GM19239 (cell line): Measurements from ENCODE around the gene NTM.
A peak's percentile ranks its signal among the peaks of the same experiment; 100 is the strongest.
"Not testable (repeated sequence)": the region's sequence is repeated elsewhere in the genome, so short reads cannot be mapped to it uniquely, and the experiment has no call there.

ENCODE experiments used
- DNase-seq: peaks from one replicate; pipeline ENCODE4 v3.0.0; 2011; ENCODE audit warnings: low spot score; ENCODE audit not compliant: insufficient read length
- FAIRE-seq: peaks from 2 replicates; lab custom pipeline; 2011; peaks lifted over from hg19 to GRCh38; lab: Jason Lieb, UNC

The NTM gene

DNA sequence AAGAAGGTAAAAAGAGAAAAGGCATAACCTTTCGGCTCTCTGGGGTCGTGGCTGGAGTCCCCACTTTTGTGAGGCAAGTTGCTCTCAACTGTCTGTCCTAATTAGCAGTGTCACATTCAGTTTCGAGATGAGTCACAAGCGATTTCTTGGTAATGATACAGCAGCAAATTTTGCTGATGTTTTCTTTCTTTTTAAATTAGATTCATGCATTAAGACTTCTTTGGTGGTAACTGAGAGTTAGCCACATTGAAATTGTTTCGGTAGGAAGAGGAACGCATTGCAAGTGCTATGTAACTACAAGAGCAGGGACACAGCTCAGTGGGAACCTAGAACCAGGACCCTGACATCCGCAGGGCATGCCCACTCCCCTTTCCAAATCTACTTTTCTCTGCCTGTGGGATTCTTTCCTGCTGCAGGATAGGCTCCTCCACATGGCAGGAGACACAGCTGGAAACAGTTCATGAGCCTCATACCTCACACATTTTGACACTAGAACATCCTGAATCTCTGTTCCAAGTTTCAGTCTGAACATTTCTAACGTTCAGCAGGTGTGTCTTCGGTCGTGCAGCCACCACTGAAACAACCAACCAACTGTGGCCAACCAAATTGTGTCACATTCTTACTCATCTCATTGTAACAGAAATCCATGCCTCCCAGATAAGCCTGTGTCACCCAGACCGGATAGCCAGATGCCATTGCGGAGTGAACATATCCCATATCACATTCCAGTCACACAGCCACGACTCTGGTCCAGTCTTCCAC lies 987.6 kb downstream of the NTM start:
- peak; percentile 87 for FAIRE-seq
- peak; percentile 31 for DNase-seq

DNA sequence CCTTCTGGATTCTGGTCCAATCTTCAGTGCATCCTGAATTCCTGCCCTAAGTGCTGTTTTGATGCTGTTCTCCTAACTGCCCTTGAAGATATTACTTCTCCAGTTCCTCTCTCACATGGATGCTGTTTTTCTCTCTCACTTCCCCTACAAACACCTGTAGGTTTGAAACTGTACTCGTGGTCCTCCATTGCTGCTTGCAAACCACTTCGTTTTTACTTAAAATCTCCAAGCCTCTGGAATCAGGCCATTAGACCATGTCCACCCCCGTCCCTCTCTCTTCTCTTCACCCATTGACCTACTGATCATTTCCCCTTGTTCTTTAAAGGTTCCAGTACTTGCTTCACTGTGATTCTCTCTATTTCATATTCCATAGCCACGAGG lies 988.1 kb downstream of the NTM start:
- DNase-seq (no peak), FAIRE-seq (no peak)

DNA sequence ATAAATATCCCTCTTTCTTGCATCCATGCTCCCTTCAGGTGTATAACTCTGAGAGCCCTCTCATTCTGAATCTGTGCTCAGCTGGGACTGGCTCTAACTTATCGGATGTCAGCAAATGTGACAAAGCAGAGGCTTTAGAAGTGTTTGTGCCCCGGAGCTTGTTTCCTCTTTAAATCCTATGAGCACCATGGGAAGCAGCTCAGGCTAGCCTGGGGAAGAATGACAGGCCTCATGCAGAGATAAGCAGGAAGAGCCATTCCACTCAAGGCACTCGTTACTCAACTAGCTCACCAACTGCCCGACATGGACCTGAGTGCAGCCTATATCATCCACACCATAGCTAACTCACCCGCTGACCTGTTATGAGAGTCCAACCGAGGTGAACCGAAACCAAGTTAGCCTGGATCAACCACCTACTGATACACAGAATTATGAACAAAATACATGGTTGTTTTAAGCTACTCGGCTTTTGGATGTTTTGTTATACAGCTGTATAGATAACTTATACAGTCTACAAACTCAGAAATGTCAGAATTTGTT lies 990.7 kb downstream of the NTM start:
- DNase-seq: no peak
- FAIRE-seq: no peak

DNA sequence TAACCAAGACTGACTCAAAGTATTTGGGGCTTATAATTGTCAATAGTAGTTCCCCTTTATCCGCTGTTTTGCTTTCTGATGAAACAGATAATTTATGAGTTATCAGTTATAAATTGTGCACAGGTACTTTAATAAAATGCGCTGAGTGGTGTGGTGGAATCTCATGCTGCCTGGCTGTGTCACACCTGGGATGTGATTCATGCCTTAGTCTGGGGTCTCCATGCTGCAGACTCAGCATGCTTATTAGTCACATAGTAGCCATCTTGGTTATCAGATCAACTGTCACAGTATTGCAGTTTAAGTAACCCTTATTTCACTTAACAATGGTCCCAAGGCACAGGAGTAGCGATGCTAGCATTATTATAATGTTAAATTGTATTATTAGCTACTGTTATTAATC lies 995.2 kb downstream of the NTM start:
- no peak for FAIRE-seq
- DNase-seq: no peak

DNA sequence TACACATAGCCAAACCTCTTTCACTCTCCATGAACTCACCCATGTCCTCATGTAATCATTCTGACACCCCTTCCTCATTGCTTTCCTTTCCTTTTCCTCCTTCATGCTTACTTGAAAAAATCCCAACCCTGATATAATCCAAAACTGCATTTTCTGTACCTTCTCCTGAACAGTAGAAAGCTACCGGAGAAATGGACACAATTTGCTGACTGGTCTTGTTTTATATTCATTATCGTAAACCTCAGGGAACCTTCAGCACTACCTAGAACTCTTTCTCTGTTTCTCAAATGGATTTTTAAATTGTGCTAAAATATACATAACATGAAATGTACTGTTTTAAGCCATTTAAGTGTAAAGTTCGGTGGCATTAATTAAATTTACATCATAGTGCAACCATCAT lies 996.9 kb downstream of the NTM start:
- DNase-seq: no peak
- FAIRE-seq: no peak

DNA sequence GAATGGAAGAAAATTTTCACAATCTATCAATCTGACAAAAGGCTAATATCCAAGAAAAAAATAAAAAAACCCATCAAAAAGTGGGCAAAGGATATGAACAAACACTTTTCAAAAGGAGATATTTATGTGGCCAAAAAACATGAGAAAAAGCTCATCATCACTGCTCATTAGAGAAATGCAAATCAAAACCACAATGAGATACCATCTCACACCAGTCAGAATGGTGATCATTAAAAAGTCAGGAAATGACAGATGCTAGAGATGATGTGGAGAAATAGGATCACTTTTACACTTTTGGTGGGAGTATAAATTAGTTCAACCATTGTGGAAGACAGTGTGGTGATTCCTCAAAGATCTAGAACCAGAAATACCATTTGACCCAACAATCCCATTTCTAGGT lies 999.7 kb downstream of the NTM start:
- DNase-seq, FAIRE-seq: not testable (repeated sequence)

DNA sequence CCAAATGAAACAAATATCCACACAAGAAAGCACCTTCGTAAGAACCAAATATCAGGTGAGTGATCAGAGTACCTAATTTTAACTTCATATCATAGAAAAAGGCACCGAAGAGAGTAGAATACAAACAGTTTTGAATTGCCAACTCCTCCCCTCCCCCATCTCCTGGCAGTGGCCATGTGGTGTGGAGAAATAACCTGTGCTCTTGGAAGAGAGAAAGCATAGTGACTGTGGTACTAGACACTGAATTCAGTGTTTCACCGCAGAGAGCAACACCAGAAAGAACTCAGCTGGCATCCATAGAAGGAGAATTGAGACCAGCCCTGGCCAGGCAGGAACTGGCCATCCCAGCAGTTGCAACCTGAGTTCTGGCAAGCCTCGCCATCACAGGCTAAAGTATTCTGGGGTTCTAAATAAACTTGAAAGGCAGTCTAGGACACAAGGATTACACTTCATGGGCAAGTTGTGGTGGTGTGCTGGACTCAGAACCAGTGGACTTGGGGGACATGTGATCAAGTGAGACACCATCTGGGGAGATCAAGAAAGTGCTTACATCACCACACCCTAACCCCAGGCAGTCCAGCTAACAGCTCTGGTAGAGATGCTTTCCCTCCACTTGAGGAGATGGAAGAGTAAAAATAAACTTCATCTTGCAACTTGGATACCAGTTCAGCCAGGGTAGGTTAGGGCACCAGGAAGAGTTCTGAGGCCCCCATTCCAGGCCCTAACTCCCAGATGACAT lies 1003.2 kb downstream of the NTM start:
- FAIRE-seq (no peak), DNase-seq (no peak)

DNA sequence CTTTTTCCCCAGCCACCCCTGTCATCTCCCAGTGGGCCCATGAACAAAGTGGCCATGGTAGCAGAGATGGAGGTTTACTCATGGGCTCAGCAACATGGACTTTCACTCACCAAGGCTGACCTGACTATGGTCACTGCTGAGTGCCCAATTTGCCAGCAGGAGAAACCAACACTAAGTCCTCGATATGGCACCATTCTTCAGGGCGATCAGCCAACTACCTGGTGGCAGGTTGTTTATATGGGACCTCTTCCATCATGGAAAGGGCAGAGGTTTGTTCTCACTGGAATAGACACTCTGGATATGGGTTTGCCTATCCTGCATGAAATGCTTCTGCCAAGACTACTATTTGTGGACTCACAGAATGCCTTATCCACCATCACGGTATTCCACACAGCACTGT lies 1009.1 kb downstream of the NTM start:
- FAIRE-seq (no peak), DNase-seq (no peak)
